Measurements from ENCODE around the gene PAIP2B.
"Not testable (repeated sequence)": the region's sequence is repeated elsewhere in the genome, so short reads cannot be mapped to it uniquely, and the experiment has no call there.

PAIP2B gene

GRCh38 chr2:71215447-71215846, 11.5 kb downstream of the PAIP2B start:
- DNase-seq: no peak

- DNase-seq: no peak
These were observed 14.6 kb downstream of the PAIP2B start for GRCh38 chr2:71212336-71212735.

GRCh38 chr2:71210292-71210691, 16.6 kb downstream of the PAIP2B start:
- no peak for DNase-seq

GRCh38 chr2:71208756-71209155, 18.1 kb downstream of the PAIP2B start:
- DNase-seq: no peak

DNA sequence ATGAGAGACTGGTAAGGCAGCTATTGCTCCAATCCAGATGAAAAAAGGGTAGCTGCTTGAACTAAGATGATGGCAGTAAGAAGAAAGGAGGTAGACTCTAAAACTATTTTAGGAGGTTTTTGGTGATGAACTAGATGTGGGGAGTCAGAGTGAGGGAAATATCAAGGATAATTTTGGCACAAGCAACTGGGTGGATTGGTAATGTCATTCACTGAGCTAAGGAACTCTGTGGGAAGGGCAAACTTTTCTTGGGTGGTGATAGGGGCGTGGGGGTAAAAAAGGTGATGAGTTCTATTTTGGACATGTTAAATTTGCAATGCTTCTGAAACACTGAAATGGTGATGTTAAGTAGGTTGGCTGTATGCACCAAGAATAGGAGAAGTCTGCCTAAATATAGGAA, 19.3 kb downstream of the PAIP2B start:
- no peak for DNase-seq

DNA sequence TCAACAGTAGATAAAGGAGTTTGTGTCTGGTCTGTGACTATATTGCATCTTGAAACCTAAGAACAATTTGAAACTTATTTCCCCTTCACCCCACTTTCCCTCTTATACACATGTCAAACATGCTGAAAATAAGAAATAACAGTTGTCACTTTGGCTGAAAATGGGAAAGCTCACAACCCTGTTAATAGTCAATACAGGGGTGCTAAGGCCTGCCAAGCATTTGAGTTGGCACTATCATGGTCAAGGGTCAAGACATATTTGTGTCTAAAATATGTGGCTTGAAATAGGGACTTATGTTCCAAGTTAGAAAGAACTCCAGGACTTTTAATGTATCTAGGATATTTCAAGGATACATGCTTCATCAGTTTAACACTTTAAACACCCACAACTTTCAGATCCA, 20.6 kb downstream of the PAIP2B start:
- no peak for DNase-seq

DNA sequence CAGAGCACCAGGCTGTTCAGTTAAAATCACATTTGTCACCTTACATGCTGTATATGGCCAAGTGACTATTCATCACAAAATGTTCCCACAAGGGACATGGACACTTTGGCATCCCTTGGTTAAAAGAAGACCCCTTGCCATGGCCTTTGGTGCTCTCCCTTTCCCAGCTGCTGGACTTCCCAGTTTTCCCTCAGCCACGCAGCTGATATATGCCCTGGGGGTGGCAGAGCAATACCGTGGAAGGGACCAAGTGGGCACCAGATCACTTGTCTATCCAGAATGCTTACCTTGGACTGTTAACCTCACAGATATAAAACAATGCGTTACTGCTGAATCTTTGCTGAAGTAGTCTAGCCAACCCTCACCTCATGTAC, 35.3 kb downstream of the PAIP2B start:
- DNase-seq: no peak

DNA sequence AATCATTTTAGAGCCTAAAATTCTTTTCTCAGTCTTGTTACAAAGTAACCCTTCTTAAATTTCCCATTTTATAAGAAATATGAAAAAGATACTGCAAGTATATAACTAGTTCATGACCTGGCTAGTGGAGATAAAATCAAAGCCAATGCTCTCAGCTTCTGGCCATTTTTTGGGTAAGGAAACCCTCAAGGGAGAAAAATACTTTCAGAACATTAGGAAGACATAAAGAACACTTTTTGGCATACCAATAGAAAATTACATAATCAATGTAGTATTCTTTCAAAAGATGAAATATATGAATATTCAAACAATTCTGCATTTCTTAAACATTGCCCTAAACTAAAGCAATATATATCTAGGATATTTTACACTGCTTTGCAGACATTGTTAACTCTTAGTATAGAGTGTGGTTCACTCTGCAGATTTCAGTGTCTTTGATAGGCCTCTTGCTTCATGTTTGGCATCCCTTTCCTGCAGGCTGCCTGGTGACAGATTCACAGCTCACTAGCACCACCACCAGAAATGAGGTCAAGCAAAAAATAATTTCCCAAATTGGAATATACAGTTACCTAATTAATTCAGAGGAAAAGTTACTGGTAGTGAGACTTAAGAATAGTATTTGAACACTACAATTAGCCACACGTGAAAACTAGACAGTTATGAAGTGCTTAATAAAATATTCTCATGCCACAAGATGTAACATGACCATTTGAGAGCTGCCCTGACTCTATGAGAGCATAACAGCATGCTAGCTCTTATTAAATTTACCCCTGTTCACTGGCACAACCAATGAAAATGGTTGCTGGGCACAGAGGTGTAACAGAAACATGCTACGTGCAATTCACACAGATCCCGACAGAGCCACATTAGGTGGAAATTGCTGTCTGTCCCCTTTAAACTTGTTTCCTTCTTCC, 36.0 kb downstream of the PAIP2B start:
- no peak for DNase-seq

DNA sequence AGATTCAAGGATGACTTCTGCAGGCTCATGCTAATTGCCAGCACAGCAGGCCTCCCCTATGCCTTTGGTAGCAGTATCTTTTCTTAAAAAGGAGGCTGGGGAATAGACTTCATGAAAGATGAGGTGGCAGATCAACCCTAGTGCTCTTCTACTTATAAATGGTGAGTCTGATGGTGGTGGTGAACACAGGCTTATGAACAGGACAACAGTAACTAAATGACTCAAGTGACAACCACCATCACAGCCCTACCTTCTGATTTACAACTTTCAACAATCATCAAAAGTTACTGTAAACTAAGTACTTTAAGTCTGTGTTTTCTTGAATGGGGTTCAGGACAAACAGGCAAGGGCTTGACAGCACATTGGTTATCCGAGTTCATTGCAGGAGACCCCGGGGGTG, 39.3 kb downstream of the PAIP2B start:
- DNase-seq: no peak

GRCh38 chr2:71186973-71187372, 39.9 kb downstream of the PAIP2B start:
- DNase-seq: no peak

DNA sequence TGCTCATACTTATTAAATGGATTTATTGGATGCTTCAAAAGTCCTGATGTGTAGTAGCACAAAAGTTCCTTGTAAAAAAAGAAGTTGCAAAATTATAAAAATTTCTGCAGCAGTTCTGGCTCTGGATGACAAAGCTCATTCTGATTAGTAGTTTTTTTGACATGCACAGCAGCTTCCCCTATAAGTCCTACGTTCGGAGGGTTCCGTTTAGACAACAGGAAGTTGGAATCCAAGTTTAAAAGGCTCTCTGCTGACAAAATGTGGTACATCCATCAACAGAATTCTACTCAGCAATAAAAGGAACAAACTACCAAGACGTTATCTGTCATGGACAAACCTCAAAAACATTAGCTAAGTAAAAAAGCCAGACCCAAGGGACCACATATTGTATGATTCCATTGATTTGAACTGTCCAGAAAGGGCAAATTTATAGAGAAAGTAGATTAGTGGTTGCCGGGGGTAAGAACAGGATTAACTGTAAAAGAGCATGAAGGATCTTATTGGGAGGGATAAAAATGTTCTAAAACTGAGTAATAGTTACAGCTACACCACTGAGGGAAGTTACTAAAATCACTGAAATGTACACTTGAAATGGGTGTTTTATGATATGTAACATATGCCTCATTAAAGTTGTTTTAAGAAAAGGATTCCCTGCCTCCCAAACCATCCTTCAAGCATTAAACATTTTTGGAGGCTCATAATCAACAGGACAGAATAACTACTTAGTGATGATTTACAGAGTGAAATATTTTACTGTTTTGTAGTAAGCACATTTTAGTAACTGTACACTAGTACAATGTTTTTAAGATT, 43.4 kb downstream of the PAIP2B start:
- DNase-seq: not testable (repeated sequence)

GRCh38 chr2:71181316-71181715, 45.6 kb downstream of the PAIP2B start:
- DNase-seq: no peak

DNA sequence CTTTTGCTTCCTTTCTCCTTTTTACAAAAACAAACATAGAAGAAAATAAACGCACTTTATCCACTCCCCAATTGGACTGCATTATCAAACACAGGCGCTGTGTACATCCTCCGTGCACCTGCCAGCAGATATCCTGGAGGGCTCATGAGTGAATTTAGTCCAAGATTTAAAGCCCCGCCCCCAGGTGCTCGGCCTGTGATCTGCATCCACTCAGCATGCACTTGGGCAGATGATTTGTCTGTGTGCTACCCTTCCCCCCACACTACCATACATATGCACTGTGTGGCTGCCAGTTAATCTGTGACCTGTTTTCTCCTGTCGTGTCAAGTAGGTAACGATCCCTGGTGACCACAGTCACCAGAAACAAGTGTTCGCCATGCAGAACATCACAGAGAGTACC, 48.1 kb downstream of the PAIP2B start:
- DNase-seq: not testable (repeated sequence)

DNA sequence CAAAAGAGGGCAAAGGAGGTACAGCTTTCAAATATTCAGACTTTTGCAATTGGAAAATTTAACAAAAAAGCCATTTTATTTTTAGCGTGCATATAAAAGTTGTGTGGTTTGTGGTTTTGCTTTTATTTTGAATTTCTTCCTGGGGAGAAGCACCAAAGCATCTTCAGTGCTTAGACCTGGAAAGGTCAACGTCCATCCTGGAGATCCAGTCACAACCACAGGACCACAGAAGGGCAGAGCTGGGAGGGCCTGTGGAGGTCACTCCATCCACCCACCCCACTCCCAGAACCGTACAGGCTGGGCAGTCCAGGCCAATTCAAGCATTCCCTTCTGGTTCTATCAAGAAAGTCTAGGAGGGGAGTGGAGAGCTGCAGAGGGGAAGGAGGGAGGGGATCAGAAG, 52.7 kb downstream of the PAIP2B start:
- DNase-seq: no peak

GRCh38 chr2:71173096-71173495, 53.8 kb downstream of the PAIP2B start:
- no peak for DNase-seq

GRCh38 chr2:71166812-71167211, 60.1 kb downstream of the PAIP2B start:
- no peak for DNase-seq

DNA sequence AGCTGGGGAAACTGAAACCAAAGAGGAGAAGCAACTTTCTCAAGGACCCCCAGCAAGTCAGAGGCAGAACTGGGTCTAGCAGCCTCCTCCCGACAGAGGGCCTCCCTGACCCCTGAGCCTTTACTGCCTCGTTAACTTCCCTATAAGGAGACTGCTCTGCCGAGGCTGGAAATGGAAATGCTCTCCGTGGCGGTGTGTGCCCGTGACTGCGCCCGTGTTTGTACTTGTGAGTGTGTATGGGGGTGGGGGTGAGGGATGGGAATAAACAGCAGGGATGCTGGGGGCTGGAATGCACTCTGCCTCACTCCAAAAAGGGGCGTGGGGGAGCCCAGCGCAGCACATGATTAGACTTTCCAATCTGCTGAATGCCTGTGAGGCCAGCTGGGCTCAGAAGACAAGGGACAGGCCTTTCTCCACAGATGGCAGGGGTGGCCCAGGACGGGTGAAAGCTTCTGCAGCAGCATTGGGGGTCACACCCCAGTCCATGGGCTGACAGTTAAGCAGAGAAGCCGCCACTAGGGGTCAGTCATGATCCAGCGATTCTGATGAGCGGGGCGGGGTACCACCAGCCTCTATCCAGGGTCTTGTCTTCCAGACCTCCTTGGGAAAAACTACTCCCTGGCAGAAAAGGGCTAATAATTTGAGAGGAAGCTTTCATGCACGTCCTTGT, 69.6 kb downstream of the PAIP2B start:
- peak; percentile 56 for DNase-seq

GRCh38 chr2:71156573-71156972, 70.3 kb downstream of the PAIP2B start:
- DNase-seq: no peak

DNA sequence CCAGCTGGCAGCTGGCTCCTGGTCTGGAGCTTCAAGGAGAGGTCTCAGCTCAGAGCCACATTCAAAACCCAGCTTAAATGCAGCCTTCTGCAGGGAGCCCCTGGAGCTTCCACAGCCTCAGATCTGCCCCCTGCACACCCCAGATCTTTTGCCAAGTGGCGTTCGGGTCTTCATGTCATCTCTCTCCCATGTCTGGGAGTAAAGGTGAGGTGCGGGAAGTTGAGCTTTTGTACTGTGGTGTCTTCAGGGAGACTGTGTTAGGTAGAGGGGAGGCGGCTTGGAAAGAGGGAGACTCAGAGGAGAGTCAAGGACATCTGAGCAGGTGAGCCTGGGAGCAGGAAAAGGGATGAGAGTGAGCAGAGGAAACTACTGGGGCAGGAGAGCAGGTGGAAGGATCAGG, 71.1 kb downstream of the PAIP2B start:
- DNase-seq: no peak

DNA sequence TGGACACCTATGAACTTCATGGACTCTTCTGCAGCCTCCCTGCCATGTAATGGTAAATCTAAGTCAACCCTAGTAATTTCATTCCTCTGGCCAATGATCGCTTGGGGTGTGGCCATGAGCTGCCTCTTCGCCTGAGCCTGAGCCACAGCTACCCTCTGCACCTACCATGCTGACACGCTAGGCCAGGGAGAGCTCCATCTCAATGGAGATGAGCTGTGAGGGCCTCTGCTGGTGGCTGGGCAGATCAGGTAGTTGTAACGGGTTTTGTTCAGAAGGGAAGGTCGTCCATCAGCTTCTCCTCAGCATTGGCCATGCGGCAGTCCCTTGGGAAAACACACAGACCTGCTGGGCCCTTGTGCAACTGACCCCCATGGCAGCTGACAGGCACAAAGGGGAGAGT, 72.1 kb downstream of the PAIP2B start:
- no peak for DNase-seq

DNA sequence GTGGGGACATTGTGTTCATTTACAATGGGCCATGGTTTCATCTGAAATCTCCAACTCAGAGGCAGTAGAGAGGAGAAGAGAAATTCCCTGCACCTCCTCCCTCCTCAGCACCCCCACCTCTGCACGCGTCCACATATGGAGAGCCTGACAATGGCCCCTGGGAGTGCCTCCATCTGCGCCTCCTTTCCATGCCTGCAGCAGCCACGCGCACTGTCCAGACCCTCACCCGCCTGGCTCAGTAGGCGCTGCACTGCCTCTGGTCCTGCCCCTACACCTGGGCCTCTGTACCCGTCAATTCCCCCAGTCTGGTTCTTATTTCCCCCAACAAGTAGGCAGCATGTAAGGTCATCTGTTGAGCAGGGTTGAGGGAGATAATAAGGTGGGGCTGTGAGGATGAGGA, 72.6 kb downstream of the PAIP2B start:
- DNase-seq: no peak

GRCh38 chr2:71153585-71154224, 73.2 kb downstream of the PAIP2B start:
- DNase-seq: no peak

- no peak for DNase-seq
These were observed 75.3 kb downstream of the PAIP2B start for GRCh38 chr2:71151620-71152019.
